Endothelial cell of umbilical vein (primary cell): Measurements from ENCODE around the gene ARHGEF25. TPM values are rescaled to one million over a fixed set of nuclear protein-coding genes. Genes with fewer than 3 reads are reported as not detected.

Source experiments
- BruUV-seq: library from RNA; stranded (reverse); fragments of 400-500 nt; replicated peaks from 2 replicates; lab custom pipeline; 2021; lab: Mats Ljungman, UMichigan
- CTCF ChIA-PET: fragments of 300-600, 350-600 bp; sonication (Branson Sonifier 250); formaldehyde crosslinking; loops from one replicate; lab custom pipeline; 2021; ENCODE audit warnings: antibody characterized with exemption, inconsistent platforms; lab: Charles Lee
- POLR2A ChIA-PET: fragments of 300-600, 350-600 bp; sonication (Branson Sonifier 250); formaldehyde crosslinking; loops from one replicate; lab custom pipeline; 2021; ENCODE audit warnings: antibody characterized with exemption, inconsistent platforms; lab: Charles Lee
- DNase-seq: peaks from one replicate; pipeline ENCODE4 v3.0.0-alpha.2; 2011; ENCODE audit warnings: low read depth, low spot score
- FAIRE-seq: peaks from 2 replicates; lab custom pipeline; 2011; peaks lifted over from hg19 to GRCh38; lab: Jason Lieb, UNC
- H2AFZ ChIP-seq: 2 replicates; pipeline ENCODE4 v1.6.0; 2012; ENCODE audit warnings: low read depth, low read length, control low read depth, inconsistent platforms
- H3K27ac ChIP-seq: 2 replicates; pipeline ENCODE4 v1.5.1; 2011; ENCODE audit warnings: low read depth, mild to moderate bottlenecking, control low read depth, low read length, moderate library complexity; ENCODE audit not compliant: insufficient read depth
- H3K27me3 ChIP-seq, 2 experiments: 2 replicates each; pipeline versions ENCODE4 v1.6.0 to v1.6.1; 2011; ENCODE audit warnings: low read length in 2 of 2, mixed read lengths in 1 of 2; ENCODE audit not compliant: control insufficient read depth in 2 of 2, insufficient read depth in 2 of 2
- H3K36me3 ChIP-seq, 2 experiments: 2 replicates in 1 of 2; 3 replicates in 1 of 2; pipeline ENCODE4 v1.5.1; 2011; ENCODE audit warnings: low read length in 2 of 2, mild to moderate bottlenecking in 1 of 2, moderate library complexity in 1 of 2; ENCODE audit not compliant: control insufficient read depth in 2 of 2, insufficient read depth in 2 of 2; ENCODE audit errors: extremely low read depth in 1 of 2
- H3K4me1 ChIP-seq: 3 replicates; pipeline ENCODE4 v1.5.1; 2011; ENCODE audit warnings: mild to moderate bottlenecking, low read length; ENCODE audit not compliant: control insufficient read depth, insufficient read depth; ENCODE audit errors: extremely low read depth
- H3K4me2 ChIP-seq: 2 replicates; pipeline ENCODE4 v1.6.1; 2011; ENCODE audit warnings: low read length, control low read depth, mixed read lengths; ENCODE audit not compliant: insufficient read depth
- H3K4me3 ChIP-seq, 3 experiments: fragments of 200-600 bp in 1 of 3; sonication (generic), shearing (Covaris generic) in 1 of 3; replicated peaks in 1 of 3; 2 replicates each; pipeline ENCODE4 v1.5.1; 2011 to 2016; ENCODE audit warnings: control low read depth in 3 of 3, low read length in 3 of 3, mild to moderate bottlenecking in 2 of 3, inconsistent platforms in 1 of 3, low read depth in 1 of 3, moderate library complexity in 1 of 3; ENCODE audit not compliant: insufficient read depth in 1 of 3
- H3K79me2 ChIP-seq: 2 replicates; pipeline ENCODE4 v1.6.0; 2012; ENCODE audit warnings: low read length, inconsistent platforms; ENCODE audit not compliant: control insufficient read depth, insufficient read depth
- H3K9ac ChIP-seq: replicated peaks from 2 replicates; pipeline ENCODE3; 2011; ENCODE audit warnings: low read length, control low read depth; ENCODE audit not compliant: insufficient read depth; ENCODE audit errors: extremely low read depth
- H3K9me1 ChIP-seq: replicated peaks from 3 replicates; pipeline ENCODE4 v1.6.0; 2011; ENCODE audit warnings: mild to moderate bottlenecking, low read length; ENCODE audit not compliant: control insufficient read depth, insufficient read depth; ENCODE audit errors: extremely low read depth
- H3K9me3 ChIP-seq: replicated peaks from 2 replicates; pipeline ENCODE4 v1.5.1; 2012; ENCODE audit warnings: low read length, inconsistent platforms; ENCODE audit not compliant: control insufficient read depth, insufficient read depth
- H4K20me1 ChIP-seq: replicated peaks from 2 replicates; pipeline ENCODE3; 2011; ENCODE audit warnings: mild to moderate bottlenecking, low read length; ENCODE audit not compliant: control insufficient read depth, insufficient read depth; ENCODE audit errors: extremely low read depth
- EZH2 ChIP-seq: IDR thresholded peaks from 2 replicates; pipeline ENCODE4 v1.6.1; 2012; ENCODE audit warnings: borderline replicate concordance, low read depth, mild to moderate bottlenecking, moderate library complexity, low read length, inconsistent platforms; ENCODE audit not compliant: severe bottlenecking
- FOS ChIP-seq: IDR thresholded peaks from 2 replicates; pipeline ENCODE4 v1.6.1; 2011; ENCODE audit warnings: mild to moderate bottlenecking, low read length, moderate library complexity, borderline replicate concordance; ENCODE audit not compliant: insufficient read depth
- GATA2 ChIP-seq: IDR thresholded peaks from 2 replicates; pipeline ENCODE4 v1.7.0; 2011; ENCODE audit warnings: low read depth, mild to moderate bottlenecking, moderate library complexity, mixed read lengths, low read length; ENCODE audit not compliant: insufficient read length, insufficient read depth
- JUN ChIP-seq: IDR thresholded peaks from 2 replicates; pipeline ENCODE4 v1.6.1; 2011; ENCODE audit warnings: borderline replicate concordance, low read depth; ENCODE audit not compliant: insufficient read length, insufficient read depth
- MYC ChIP-seq: IDR thresholded peaks from one replicate; pipeline ENCODE4 v1.6.1; 2011; ENCODE audit warnings: mild to moderate bottlenecking, low read depth, low read length
- POLR2A ChIP-seq: IDR thresholded peaks from 2 replicates; pipeline ENCODE4 v1.6.1; 2012; ENCODE audit warnings: low read depth, mild to moderate bottlenecking, control low read depth, low read length
- POLR2AphosphoS5 ChIP-seq: IDR thresholded peaks from 2 replicates; pipeline ENCODE4 v1.6.1; 2012; ENCODE audit warnings: low read depth, mild to moderate bottlenecking, control low read depth, low read length, moderate library complexity; ENCODE audit not compliant: insufficient read depth
- dilution Hi-C: fragments of 300-500 bp; cut with MboI; formaldehyde crosslinking; loops from one replicate; pipeline ENCODE4 v1.15.0; 2019; ENCODE audit warnings: low sequenced_read_pairs; ENCODE audit not compliant: extremely low pct_ligation_motif_present
- intact Hi-C: fragments of 100-400 bp; cut with micrococcal nuclease; formaldehyde crosslinking; loops from one replicate; pipeline ENCODE4 v1.10.0; 2022
- polyA plus RNA-seq, 4 experiments: library from polyadenylated mRNA; depleted of rRNA in 3 of 4; stranded (reverse) in 3 of 4; unstranded in 1 of 4; fragments of >200 nt; gene quantifications; 2 replicates each; pipeline versions ENCODE4 v1.2.1 to v1.2.3, GENCODE V29; 2011 to 2012; ENCODE audit warnings: missing spikeins in 1 of 4
- total RNA-seq: library from RNA; stranded (reverse); gene quantifications from 2 replicates; pipeline ENCODE4 v1.2.3, GENCODE V29; 2021
- TF ChIP-seq, protein P1 (sequence below), 2 donors: IDR thresholded peaks; 1 replicate in 1 of 2; 2 replicates in 1 of 2; pipeline ENCODE4 v1.5.1; 2011; ENCODE audit warnings: low read length in 2 of 2, mild to moderate bottlenecking in 2 of 2, moderate library complexity in 2 of 2, control low read depth in 1 of 2, inconsistent platforms in 1 of 2, low read depth in 1 of 2; ENCODE audit not compliant: insufficient read depth in 1 of 2; ENCODE audit errors: extremely low read depth in 1 of 2
- TF ChIP-seq, protein P2 (sequence below): IDR thresholded peaks from 2 replicates; pipeline ENCODE4 v1.6.1; 2011; ENCODE audit not compliant: insufficient read depth, insufficient read length

ARHGEF25 gene
- total and polyA plus RNA-seq, 2 donors (not counting 3 experiments of a cell fraction or from before 2014, with no cell fraction given) = 4.7 to 7.4 TPM

DNA sequence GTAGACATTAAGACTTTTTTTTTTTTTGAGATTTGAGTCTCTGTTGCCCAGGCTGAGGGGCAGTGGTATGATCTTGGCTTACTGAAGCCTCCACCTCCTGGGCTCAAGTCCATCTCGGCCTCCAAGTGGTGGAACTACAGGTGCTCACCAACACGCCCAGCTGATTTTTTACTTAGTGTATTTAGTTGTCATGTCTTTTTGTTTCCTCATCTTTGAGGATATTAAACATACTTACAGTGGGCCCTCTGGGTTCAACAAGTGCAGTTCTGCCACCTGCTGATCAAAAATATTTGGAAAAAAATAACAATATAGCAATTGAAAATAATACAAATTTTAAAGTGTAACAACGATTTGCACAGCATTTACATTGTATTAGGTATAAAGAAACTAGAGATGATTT is 26.1 kb downstream of the ARHGEF25 start:
- no peaks in the 10 kb centered on the region for H4K20me1 ChIP-seq
- H3K9me3 ChIP-seq = no peaks in the 10 kb centered on the region
- no peaks in the 10 kb centered on the region for H3K9me1 ChIP-seq
- FAIRE-seq (no peak), DNase-seq (no peak)
- dilution Hi-C loops = no loop called here
- intact Hi-C loops = no loop called here
- no TSS peak for BruUV-seq
- TF ChIP-seq GATA2 (no peak), POLR2AphosphoS5 (no peak)
- H3K4me1 ChIP-seq = no peaks in the 10 kb centered on the region
- no peak overlapping the region for H3K4me2 ChIP-seq
- no peaks in the 10 kb centered on the region for H3K79me2 ChIP-seq
- no peak overlapping the region for H3K4me3 ChIP-seq
- H3K36me3 ChIP-seq = no peaks in the 10 kb centered on the region
- H3K27ac ChIP-seq = no peak overlapping the region
- H3K9ac ChIP-seq = no peak overlapping the region
- H3K27me3 ChIP-seq = peaks cover 18 to 26% of the 10 kb centered on the region in 2 experiments
- H2AFZ ChIP-seq = no peak overlapping the region
- ChIA-PET CTCF (interaction anchor here (1.0 to 3.3 kb wide), 4 partner anchors 14 to 62 kb away, joined by 3 to 28 read pairs (median 4); no protein-coding TSS in a partner anchor), POLR2A (no interaction called here)

DNA sequence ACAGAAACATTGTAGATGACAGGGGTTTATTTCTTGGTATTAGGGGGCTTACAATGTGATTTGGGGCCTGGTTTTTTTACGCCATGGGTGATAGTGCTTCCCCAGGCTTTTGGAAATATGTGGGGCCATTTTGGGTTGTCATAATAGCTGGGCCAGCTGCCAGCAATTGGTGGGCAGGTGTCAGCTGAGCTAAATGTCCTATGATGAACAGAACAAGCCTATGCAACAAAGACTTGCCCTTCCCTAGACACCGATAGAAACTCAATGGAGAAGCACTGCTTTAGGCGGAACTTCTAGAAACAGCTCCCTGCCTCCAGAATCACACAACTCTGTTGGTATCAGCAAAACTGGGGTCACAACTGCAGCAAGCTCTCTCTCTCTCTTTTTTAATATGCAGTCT is 26.9 kb downstream of the ARHGEF25 start:
- intact Hi-C loops = no loop called here
- BruUV-seq = no TSS peak
- POLR2A ChIA-PET = no interaction called here

More for the DNA sequence above, 26.9 kb downstream of the ARHGEF25 start:
- H3K79me2 ChIP-seq = no peaks in the 10 kb centered on the region
- H3K27me3 ChIP-seq = peaks cover 17 to 26% of the 10 kb centered on the region in 2 experiments
- H3K4me1 ChIP-seq = no peaks in the 10 kb centered on the region
- no peak overlapping the region for H2AFZ ChIP-seq
- no peaks in the 10 kb centered on the region for H4K20me1 ChIP-seq
- FAIRE-seq = no peak
- CTCF ChIA-PET = interaction anchor here (0.6 to 3.3 kb wide), 7 partner anchors 16 to 179 kb away, joined by 3 to 28 read pairs (median 4); no protein-coding TSS in a partner anchor
- H3K36me3 ChIP-seq = no peaks in the 10 kb centered on the region
- H3K27ac ChIP-seq = no peak overlapping the region
- no peaks in the 10 kb centered on the region for H3K9me3 ChIP-seq
- H3K9me1 ChIP-seq = no peaks in the 10 kb centered on the region
- no peak for DNase-seq
- TF ChIP-seq POLR2A (no peak), EZH2 (no peak), FOS (no peak), GATA2 (no peak), MYC (no peak), JUN (no peak), POLR2AphosphoS5 (no peak)
- TF ChIP-seq, protein P1, sequence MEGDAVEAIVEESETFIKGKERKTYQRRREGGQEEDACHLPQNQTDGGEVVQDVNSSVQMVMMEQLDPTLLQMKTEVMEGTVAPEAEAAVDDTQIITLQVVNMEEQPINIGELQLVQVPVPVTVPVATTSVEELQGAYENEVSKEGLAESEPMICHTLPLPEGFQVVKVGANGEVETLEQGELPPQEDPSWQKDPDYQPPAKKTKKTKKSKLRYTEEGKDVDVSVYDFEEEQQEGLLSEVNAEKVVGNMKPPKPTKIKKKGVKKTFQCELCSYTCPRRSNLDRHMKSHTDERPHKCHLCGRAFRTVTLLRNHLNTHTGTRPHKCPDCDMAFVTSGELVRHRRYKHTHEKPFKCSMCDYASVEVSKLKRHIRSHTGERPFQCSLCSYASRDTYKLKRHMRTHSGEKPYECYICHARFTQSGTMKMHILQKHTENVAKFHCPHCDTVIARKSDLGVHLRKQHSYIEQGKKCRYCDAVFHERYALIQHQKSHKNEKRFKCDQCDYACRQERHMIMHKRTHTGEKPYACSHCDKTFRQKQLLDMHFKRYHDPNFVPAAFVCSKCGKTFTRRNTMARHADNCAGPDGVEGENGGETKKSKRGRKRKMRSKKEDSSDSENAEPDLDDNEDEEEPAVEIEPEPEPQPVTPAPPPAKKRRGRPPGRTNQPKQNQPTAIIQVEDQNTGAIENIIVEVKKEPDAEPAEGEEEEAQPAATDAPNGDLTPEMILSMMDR (IDR thresholded peaks at IDR 0.05; ENCODE audit: extremely low read depth in 1 of 2, insufficient read depth in 1 of 2, low read depth in 1 of 2, low read length in 2 of 2) = no peak
- TF ChIP-seq, protein P2, sequence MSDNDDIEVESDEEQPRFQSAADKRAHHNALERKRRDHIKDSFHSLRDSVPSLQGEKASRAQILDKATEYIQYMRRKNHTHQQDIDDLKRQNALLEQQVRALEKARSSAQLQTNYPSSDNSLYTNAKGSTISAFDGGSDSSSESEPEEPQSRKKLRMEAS = no peak
- H3K9ac ChIP-seq = no peak overlapping the region
- dilution Hi-C loops = no loop called here
- H3K4me3 ChIP-seq = no peak overlapping the region
- H3K4me2 ChIP-seq = no peak overlapping the region
